CD14-positive monocyte (primary cell): ENCODE data around the gene CRISPLD2. TPM values are rescaled to one million over a fixed set of nuclear protein-coding genes. Genes with fewer than 3 reads are reported as not detected.

ENCODE experiments used
- DNase-seq, 3 donors: peaks; one replicate each; pipeline ENCODE4 v3.0.0-alpha.2; 2011 to 2022
- H2AFZ ChIP-seq: 2 replicates; pipeline ENCODE4 v1.6.0; 2012; ENCODE audit warnings: mild to moderate bottlenecking, low read depth, low read length, inconsistent platforms; ENCODE audit not compliant: insufficient read depth, poor library complexity, severe bottlenecking
- H3K27ac ChIP-seq, 2 donors: 1 replicate in 1 of 2; 2 replicates in 1 of 2; pipeline ENCODE4 v1.5.1; 2012 to 2013; ENCODE audit warnings: low read length in 2 of 2, control low read depth in 1 of 2, inconsistent platforms in 1 of 2, low read depth in 1 of 2, mild to moderate bottlenecking in 1 of 2
- H3K27me3 ChIP-seq, 2 donors: one replicate each; pipeline versions ENCODE4 v1.6.0 to v1.6.1; 2011 to 2013; ENCODE audit warnings: low read length in 2 of 2; ENCODE audit not compliant: control insufficient read depth in 2 of 2, insufficient read depth in 2 of 2
- H3K36me3 ChIP-seq, 2 donors: replicated peaks in 1 of 2; 1 replicate in 1 of 2; 2 replicates in 1 of 2; pipeline versions ENCODE4 v1.5.1 to v1.6.1; 2012 to 2013; ENCODE audit warnings: low read length in 2 of 2, control low read depth in 1 of 2, inconsistent platforms in 1 of 2, mild to moderate bottlenecking in 1 of 2; ENCODE audit not compliant: insufficient read depth in 2 of 2, control insufficient read depth in 1 of 2
- H3K4me1 ChIP-seq, 2 donors: 1 replicate in 1 of 2; 2 replicates in 1 of 2; pipeline versions ENCODE4 v1.5.1 to v1.6.1; 2012 to 2013; ENCODE audit warnings: low read length in 2 of 2, control low read depth in 1 of 2, inconsistent platforms in 1 of 2, mild to moderate bottlenecking in 1 of 2, moderate library complexity in 1 of 2; ENCODE audit not compliant: insufficient read depth in 2 of 2, control insufficient read depth in 1 of 2
- H3K4me2 ChIP-seq: replicated peaks from 2 replicates; pipeline ENCODE3; 2012; ENCODE audit warnings: low read length, moderate library complexity, mild to moderate bottlenecking; ENCODE audit not compliant: poor library complexity, severe bottlenecking; ENCODE audit errors: extremely low read depth
- H3K4me3 ChIP-seq, 3 experiments: fragments of 200-600 bp in 1 of 3; sonication (generic) in 1 of 3; replicated peaks in 1 of 3; 1 replicate in 2 of 3; 2 replicates in 1 of 3; pipeline ENCODE4 v1.5.1; 2011 to 2013; ENCODE audit warnings: low read length in 3 of 3, mild to moderate bottlenecking in 3 of 3, control low read depth in 2 of 3, low read depth in 2 of 3, inconsistent platforms in 1 of 3, moderate library complexity in 1 of 3
- H3K79me2 ChIP-seq: 2 replicates; pipeline ENCODE4 v1.6.0; 2012; ENCODE audit warnings: mild to moderate bottlenecking, control low read depth, inconsistent platforms, low read length, moderate library complexity; ENCODE audit not compliant: insufficient read depth
- H3K9ac ChIP-seq: 2 replicates; pipeline ENCODE4 v1.6.0; 2017; ENCODE audit warnings: low read length, mild to moderate bottlenecking; ENCODE audit not compliant: insufficient read depth, poor library complexity, severe bottlenecking
- H3K9me3 ChIP-seq, 2 donors: replicated peaks in 1 of 2; 1 replicate in 1 of 2; 2 replicates in 1 of 2; pipeline versions ENCODE4 v1.5.1 to v1.6.1; 2012 to 2013; ENCODE audit warnings: low read length in 2 of 2, control low read depth in 1 of 2; ENCODE audit not compliant: control insufficient read depth in 1 of 2, insufficient read depth in 1 of 2
- H4K20me1 ChIP-seq: 2 replicates; pipeline ENCODE4 v1.6.0; 2012; ENCODE audit warnings: mild to moderate bottlenecking, low read length, control low read depth, moderate library complexity; ENCODE audit not compliant: insufficient read depth
- H3K27ac Mint-ChIP-seq, 7 donors: one replicate each; pipeline ENCODE4 v1.8.0; 2020; ENCODE audit warnings: mild to moderate bottlenecking in 7 of 7, mixed read lengths in 7 of 7, moderate library complexity in 6 of 7, inconsistent platforms in 2 of 7
- H3K27me3 Mint-ChIP-seq, 3 donors: one replicate each; pipeline ENCODE4 v1.8.0; 2021 to 2022; ENCODE audit warnings: low read depth in 3 of 3, mild to moderate bottlenecking in 3 of 3, mixed read lengths in 3 of 3, moderate library complexity in 3 of 3, inconsistent platforms in 1 of 3
- H3K36me3 Mint-ChIP-seq, 2 donors: one replicate each; pipeline ENCODE4 v1.8.0; 2020; ENCODE audit warnings: mixed read lengths in 2 of 2, inconsistent platforms in 1 of 2, mild to moderate bottlenecking in 1 of 2
- H3K4me1 Mint-ChIP-seq: one replicate; pipeline ENCODE4 v1.8.0; 2020; ENCODE audit warnings: mild to moderate bottlenecking, mixed read lengths
- H3K4me3 Mint-ChIP-seq, 2 donors: one replicate each; pipeline ENCODE4 v1.8.0; 2020; ENCODE audit warnings: mild to moderate bottlenecking in 2 of 2, mixed read lengths in 2 of 2, moderate library complexity in 1 of 2
- H3K9me3 Mint-ChIP-seq, 7 donors: one replicate each; pipeline ENCODE4 v1.8.0; 2020 to 2022; ENCODE audit warnings: mixed read lengths in 7 of 7, mild to moderate bottlenecking in 6 of 7, moderate library complexity in 6 of 7, inconsistent platforms in 2 of 7
- CTCF ChIP-seq: fragments of 200-600 bp; IDR thresholded peaks from one replicate; pipeline ENCODE4 v1.8.0; 2022; ENCODE audit warnings: antibody characterized with exemption, mild to moderate bottlenecking
- WGBS: methylation state at CpG from one replicate; pipeline ENCODE4 v1.1.5; 2013; ENCODE audit warnings: missing lambda C conversion rate; ENCODE audit not compliant: insufficient coverage; 5-methylcytosine and 5-hydroxymethylcytosine counted together
- intact Hi-C, 2 donors: fragments of 100-400 bp; cut with micrococcal nuclease; formaldehyde crosslinking; loops; one replicate each; pipeline versions ENCODE4 v1.15.0 to v1.15.1; 2023
- polyA plus RNA-seq, 3 donors: library from polyadenylated mRNA; depleted of rRNA in 1 of 3; unstranded in 2 of 3; stranded (reverse) in 1 of 3; fragments of 300-500 nt in 2 of 3; fragments of >200 nt in 1 of 3; fragmentation: Illumina TruSeq in 2 of 3; gene quantifications; 1 replicate in 2 of 3; 2 replicates in 1 of 3; pipeline ENCODE4 v1.2.3, GENCODE V29; 2012 to 2021

The CRISPLD2 gene
- polyA plus RNA-seq, 3 donors = 40.7 to 90.4 (median 69.0) TPM

- no peak overlapping the region for H3K4me3 Mint-ChIP-seq
- Histone ChIP-seq H4K20me1 (no peaks in the 10 kb centered on the region), H3K4me1 (peaks cover 13 to 14% of the 10 kb centered on the region in 2 donors), H2AFZ (no peak overlapping the region), H3K4me2 (no peak overlapping the region), H3K9me3 (no peaks in the 10 kb centered on the region), H3K27me3 (no peaks in the 10 kb centered on the region), H3K36me3 (peaks cover 50 to 66% of the 10 kb centered on the region in 2 donors), H3K27ac (no peak overlapping the region), H3K79me2 (peaks cover 7% of the 10 kb centered on the region), H3K4me3 (no peak overlapping the region), H3K9ac (no peak overlapping the region)
- peaks cover 0 to 6% (median 4%) of the 10 kb centered on the region in 7 donors for H3K9me3 Mint-ChIP-seq
- no peak for DNase-seq
- peak overlapping the region in 1 of 7 donors; percentile 36 for H3K27ac Mint-ChIP-seq
- H3K4me1 Mint-ChIP-seq = peaks cover 16% of the 10 kb centered on the region
- intact Hi-C loops = no loop called here
- WGBS = 96% methylated on average over 8 of the region's 11 CpGs
- H3K36me3 Mint-ChIP-seq = peaks cover 58 to 70% of the 10 kb centered on the region in 2 donors
- peaks cover 0 to 2% (median 0%) of the 10 kb centered on the region in 3 donors for H3K27me3 Mint-ChIP-seq
- no peak for TF ChIP-seq CTCF
Measured at GRCh38 chr16:84780063-84780462, 39.7 kb upstream of the CRISPLD2 start.

- intact Hi-C loops = no loop called here
- Histone ChIP-seq H2AFZ (no peak overlapping the region), H3K27me3 (no peaks in the 10 kb centered on the region), H3K27ac (no peak overlapping the region), H3K4me3 (no peak overlapping the region), H4K20me1 (no peaks in the 10 kb centered on the region), H3K9ac (no peak overlapping the region), H3K4me2 (no peak overlapping the region), H3K79me2 (peaks cover under 1% of the 10 kb centered on the region), H3K9me3 (no peaks in the 10 kb centered on the region), H3K36me3 (peaks cover 44 to 59% of the 10 kb centered on the region in 2 donors), H3K4me1 (peaks cover 7% of the 10 kb centered on the region in 2 donors)
- DNase-seq = no peak
- Mint-ChIP-seq H3K27ac (peak overlapping the region in 3 of 7 donors; percentile 5 to 51 (median 31)), H3K4me3 (no peak overlapping the region), H3K4me1 (peaks cover 9% of the 10 kb centered on the region), H3K9me3 (peaks cover 0 to 6% (median 4%) of the 10 kb centered on the region in 7 donors), H3K27me3 (peaks cover 0 to 2% (median 0%) of the 10 kb centered on the region in 3 donors), H3K36me3 (peaks cover 52 to 67% of the 10 kb centered on the region in 2 donors)
- 98% methylated on average over 11 of the region's 12 CpGs for WGBS
- no peak for TF ChIP-seq CTCF
Measured at GRCh38 chr16:84780544-84781376, 39.0 kb upstream of the CRISPLD2 start.
